ENCODE data around the gene ANTXR1. TPM values are rescaled to one million over a fixed set of nuclear protein-coding genes. Genes with fewer than 3 reads are reported as not detected.

ANTXR1 gene
- polyA plus RNA-seq, 1 of the 3 experiments (the other 2 are of a cell fraction), result 114 TPM

GRCh38 chr2:69095305-69095704 lies 82.3 kb downstream of the ANTXR1 start (continued):
- TF ChIP-seq CTCF (IDR thresholded peaks at IDR 0.05) (no peak), MAX (IDR thresholded peaks at IDR 0.05; ENCODE audit: low read depth) (no peak), ELF1 (IDR thresholded peaks at IDR 0.05) (no peak), SMC3 (IDR thresholded peaks at IDR 0.05; ENCODE audit: low read depth, low read length) (no peak), CHD2 (IDR thresholded peaks at IDR 0.05; ENCODE audit: low read length, partially characterized antibody) (no peak), MXI1 (IDR thresholded peaks at IDR 0.05; ENCODE audit: low read depth, low read length) (no peak), TAF1 (IDR thresholded peaks at IDR 0.05; ENCODE audit: borderline replicate concordance, low read depth, low read length) (no peak), PBX3 (IDR thresholded peaks at IDR 0.05) (0 out of 2 replicates have a peak, but pooled peaks have one; percentile 27), JUND (IDR thresholded peaks at IDR 0.05) (peak; percentile 33; the same call in 1 of the 2 replicates), ZBTB33 (IDR thresholded peaks at IDR 0.05; ENCODE audit: borderline replicate concordance, low read depth) (no peak), GATA2 (CRISPR knock-in tag; IDR thresholded peaks at IDR 0.05) (no peak)

GRCh38 chr2:69096326-69097095 lies 83.5 kb downstream of the ANTXR1 start:
- H3K4me1 ChIP-seq (ENCODE audit: control insufficient read depth in 1 of 2, insufficient read depth in 2 of 2, low read depth in 1 of 2, low read length in 1 of 2), result peaks cover 6 to 62% of the 10 kb centered on the region in 2 experiments; a peak in 3 of 4 replicates
- no peak overlapping the region for H2AFZ ChIP-seq (ENCODE audit: low read depth)
- 89% methylated on average over 2 of the region's 2 CpGs for WGBS (ENCODE audit: low lambda C conversion rate)
- no peaks in the 10 kb centered on the region for H3K9me3 ChIP-seq
- peaks cover 20% of the 10 kb centered on the region for H3F3A ChIP-seq (replicated peaks; ENCODE audit: insufficient read depth)
- CTCF ChIA-PET, result no interaction called here
- no peak overlapping the region for H3K9ac ChIP-seq
- no peak for DNase-seq
- H4K20me1 ChIP-seq (ENCODE audit: insufficient read depth), result no peaks in the 10 kb centered on the region
- no peaks in the 10 kb centered on the region for H3K9me2 ChIP-seq
- no peaks in the 10 kb centered on the region for H3K79me2 ChIP-seq (ENCODE audit: insufficient read depth)
- POLR2A ChIA-PET, result no interaction called here
- H3K27ac ChIP-seq (ENCODE audit: low read depth in 2 of 2, low read length in 1 of 2), result peak overlapping the region in 1 of 2 experiments; percentile 67; a peak in 1 of 4 replicates
- H3K4me2 ChIP-seq, result no peak overlapping the region
- H3K27me3 ChIP-seq (ENCODE audit: insufficient read depth), result no peaks in the 10 kb centered on the region
- H3K36me3 ChIP-seq (replicated peaks in 1 of 2; ENCODE audit: control insufficient read depth in 1 of 2, insufficient read depth in 2 of 2, low read length in 1 of 2), result peaks cover 45 to 72% of the 10 kb centered on the region in 2 experiments
- H3K4me3 ChIP-seq (ENCODE audit: low read depth in 2 of 2, low read length in 1 of 2), result no peak overlapping the region
- no peak for TF ChIP-seq MXI1 (IDR thresholded peaks at IDR 0.05; ENCODE audit: low read depth, low read length)
- no peak for TF ChIP-seq MAX (IDR thresholded peaks at IDR 0.05; ENCODE audit: low read depth)
- no peak for TF ChIP-seq RFX5 (IDR thresholded peaks at IDR 0.05; ENCODE audit: low read length)
- no peak for TF ChIP-seq IRF3 (IDR thresholded peaks at IDR 0.05; ENCODE audit: low read depth, low read length)
- TF ChIP-seq FOXJ3 (CRISPR knock-in tag; IDR thresholded peaks at IDR 0.05), result no peak
- TF ChIP-seq RCOR1 (IDR thresholded peaks at IDR 0.05; ENCODE audit: low read length), result no peak
- no peak for TF ChIP-seq SIN3A (IDR thresholded peaks at IDR 0.05; ENCODE audit: borderline replicate concordance, low read depth, low read length)
- TF ChIP-seq FOXM1 (IDR thresholded peaks at IDR 0.05; ENCODE audit: low read depth), result no peak
- no peak for TF ChIP-seq JUND (IDR thresholded peaks at IDR 0.05)
- TF ChIP-seq TAF1 (IDR thresholded peaks at IDR 0.05; ENCODE audit: borderline replicate concordance, low read depth, low read length), result no peak
- TF ChIP-seq NRF1 (IDR thresholded peaks at IDR 0.05; ENCODE audit: low read depth, low read length), result no peak
- TF ChIP-seq MEF2A (IDR thresholded peaks at IDR 0.05; ENCODE audit: borderline replicate concordance, low read depth), result no peak
- TF ChIP-seq REST (IDR thresholded peaks at IDR 0.05; ENCODE audit: low read depth, low read length), result no peak

All from SK-N-SH (cell line).